ENCODE results near the gene PTK6. TPM values are rescaled to one million over a fixed set of nuclear protein-coding genes. Genes with fewer than 3 reads are reported as not detected.
A peak's percentile ranks its signal among the peaks of the same experiment; 100 is the strongest.

PTK6 gene
- total and polyA plus RNA-seq, 2 of the 13 experiments (the other 11 are each of a cell fraction or from before 2014, with no cell fraction given): 0.08 TPM; not detected in 1

GRCh38 chr20:63560333-63560805 lies 23.2 kb upstream of the PTK6 start:
- POLR2A ChIA-PET: no interaction called here
- in situ Hi-C loops (cut with HindIII; ENCODE audit: extremely low pct_ligation_motif_present, low pct_unique_long_range_greater_than_20kb): no loop called here
- no peaks in the 10 kb centered on the region for H3K9me3 ChIP-seq (ENCODE audit: low read length)
- no peak overlapping the region for H3K4me2 ChIP-seq (ENCODE audit: low read depth, low read length)
- no peak overlapping the region for H3K9ac ChIP-seq (ENCODE audit: insufficient read depth, low read depth, low read length)
- no peak for DNase-seq (ENCODE audit: low spot score)
- peaks cover 21% of the 10 kb centered on the region for H3K4me1 ChIP-seq (ENCODE audit: insufficient read depth, low read length)
- H3K36me3 ChIP-seq (replicated peaks in 1 of 2; ENCODE audit: control insufficient read depth in 1 of 2, insufficient read depth in 2 of 2, low read length in 2 of 2): no peaks in the 10 kb centered on the region; a peak in 1 of 5 replicates
- no peak for TF ChIP-seq ZNF326 (CRISPR knock-in tag; IDR thresholded peaks at IDR 0.05; ENCODE audit: borderline replicate concordance)
- no peak for TF ChIP-seq CERS6 (CRISPR knock-in tag; IDR thresholded peaks at IDR 0.05)
- TF ChIP-seq MAX (IDR thresholded peaks at IDR 0.05): 0 out of 2 replicates have a peak, but pooled peaks have one; percentile 5
- TF ChIP-seq ZNF124 (CRISPR knock-in tag; IDR thresholded peaks at IDR 0.05): no peak
- no peak for TF ChIP-seq GABPA (IDR thresholded peaks at IDR 0.05; ENCODE audit: low read depth, low read length)
- TF ChIP-seq GABPA (CRISPR knock-in tag; IDR thresholded peaks at IDR 0.05; ENCODE audit: low read depth): no peak
- TF ChIP-seq NFRKB (IDR thresholded peaks at IDR 0.05): no peak
- TF ChIP-seq ZFP36 (IDR thresholded peaks at IDR 0.05; ENCODE audit: borderline replicate concordance, low read depth, low read length, partially characterized antibody): peak; percentile 70
- no peak for TF ChIP-seq ZNF230 (CRISPR knock-in tag; IDR thresholded peaks at IDR 0.05)
- TF ChIP-seq HMG20A (CRISPR knock-in tag; IDR thresholded peaks at IDR 0.05; ENCODE audit: borderline replicate concordance): no peak
- TF ChIP-seq SSRP1 (CRISPR knock-in tag; IDR thresholded peaks at IDR 0.05): no peak
- TF ChIP-seq DDIT3 (CRISPR knock-in tag; IDR thresholded peaks at IDR 0.05): no peak
- TF ChIP-seq POGZ (CRISPR knock-in tag; IDR thresholded peaks at IDR 0.05): no peak
- H4K20me1 ChIP-seq (ENCODE audit: insufficient read depth, low read length): no peaks in the 10 kb centered on the region; the same call in 1 of the 2 replicates
- no peak for FAIRE-seq
- CTCF ChIA-PET (ENCODE audit: low intra/inter-chr PET ratio, low total read pairs): no interaction called here
- WGBS (ENCODE audit: low lambda C conversion rate): 91% methylated on average over 14 of the region's 16 CpGs
- no peak overlapping the region for H2AFZ ChIP-seq (ENCODE audit: low read length)
- intact Hi-C loops (cut with micrococcal nuclease; ENCODE audit: unreplicated experiment): no loop called here
- H3K27me3 ChIP-seq (ENCODE audit: control insufficient read depth in 1 of 2, insufficient read depth in 2 of 2, low read length in 2 of 2): peaks cover 3 to 10% of the 10 kb centered on the region in 2 experiments; a peak in 2 of 5 replicates
- no TSS peak for BruUV-seq (replicated peaks)
- no peaks in the 10 kb centered on the region for H3K79me2 ChIP-seq (ENCODE audit: insufficient read depth, low read length)
- H3K27ac ChIP-seq (ENCODE audit: extremely low read length, insufficient read depth, low read length): no peak overlapping the region
- no peak overlapping the region for H3K4me3 ChIP-seq (replicated peaks in 1 of 3; ENCODE audit: insufficient read depth in 1 of 3, low read depth in 2 of 3, low read length in 3 of 3)
- ATAC-seq: no peak

Measured in HepG2 (cell line).